GM23338 (cell line): ENCODE results near the gene SMOC2. TPM values are rescaled to one million over a fixed set of nuclear protein-coding genes. Genes with fewer than 3 reads are reported as not detected.

Experiments used
- ATAC-seq: fragments of 200-7000 bp; cut with Tn5 transposase; 3 replicates; pipeline ENCODE4 v1.9.1; 2020
- DNase-seq: peaks from one replicate; pipeline ENCODE4 v3.0.0-alpha.2; 2015; ENCODE audit warnings: low spot score
- H2AFZ ChIP-seq: fragments of 200-600 bp; sonication (generic); 2 replicates; pipeline ENCODE4 v1.8.0; 2016; ENCODE audit warnings: antibody characterized with exemption, mild to moderate bottlenecking, moderate library complexity
- H3F3A ChIP-seq: fragments of 200-600 bp; sonication (generic); replicated peaks from 2 replicates; pipeline ENCODE4 v1.8.0; 2017; ENCODE audit warnings: antibody characterized with exemption, mixed run types, low read depth
- H3K27ac ChIP-seq: fragments of 200-600 bp; sonication (generic); 2 replicates; pipeline ENCODE4 v1.6.1; 2016; ENCODE audit warnings: low read depth
- H3K27me3 ChIP-seq: fragments of 200-600 bp; sonication (generic); 2 replicates; pipeline ENCODE4 v1.8.0; 2016; ENCODE audit warnings: mild to moderate bottlenecking, mixed run types, moderate library complexity; ENCODE audit not compliant: insufficient read depth
- H3K36me3 ChIP-seq: fragments of 200-600 bp; sonication (generic); 2 replicates; pipeline ENCODE4 v1.8.0; 2016; ENCODE audit warnings: mild to moderate bottlenecking; ENCODE audit not compliant: insufficient read depth
- H3K4me1 ChIP-seq: fragments of 200-600 bp; sonication (generic); 2 replicates; pipeline ENCODE4 v1.8.0; 2016; ENCODE audit warnings: mild to moderate bottlenecking, moderate library complexity; ENCODE audit not compliant: insufficient read depth
- H3K4me2 ChIP-seq: fragments of 200-600 bp; sonication (generic); 2 replicates; pipeline ENCODE4 v1.7.1; 2017; ENCODE audit warnings: mixed run types
- H3K4me3 ChIP-seq: fragments of 200-600 bp; sonication (generic); 2 replicates; pipeline ENCODE4 v1.6.1; 2016; ENCODE audit warnings: mixed run types
- H3K79me2 ChIP-seq: fragments of 200-600 bp; sonication (generic); replicated peaks from 2 replicates; pipeline ENCODE4 v1.8.0; 2017; ENCODE audit warnings: mild to moderate bottlenecking; ENCODE audit not compliant: insufficient read depth
- H3K9me2 ChIP-seq: fragments of 200-600 bp; sonication (generic); 2 replicates; pipeline ENCODE4 v1.8.0; 2017; ENCODE audit not compliant: insufficient read depth
- H4K20me1 ChIP-seq: fragments of 200-600 bp; sonication (generic); replicated peaks from 2 replicates; pipeline ENCODE4 v1.8.0; 2017; ENCODE audit warnings: mild to moderate bottlenecking; ENCODE audit not compliant: insufficient read depth
- H3K27ac Mint-ChIP-seq: 2 replicates; pipeline ENCODE4 v1.8.0; 2020; ENCODE audit warnings: inconsistent platforms, mild to moderate bottlenecking, moderate library complexity, mixed read lengths
- H3K27me3 Mint-ChIP-seq: 3 replicates; pipeline ENCODE4 v1.8.0; 2022; ENCODE audit warnings: low read depth, mild to moderate bottlenecking, moderate library complexity, mixed read lengths, inconsistent platforms; ENCODE audit not compliant: insufficient read depth, poor library complexity
- H3K36me3 Mint-ChIP-seq: 3 replicates; pipeline ENCODE4 v1.8.0; 2021; ENCODE audit warnings: low read depth, mild to moderate bottlenecking, inconsistent platforms, moderate library complexity, mixed read lengths
- H3K4me1 Mint-ChIP-seq: 3 replicates; pipeline ENCODE4 v1.8.0; 2020; ENCODE audit warnings: mild to moderate bottlenecking, inconsistent platforms, mixed read lengths
- H3K4me3 Mint-ChIP-seq: 3 replicates; pipeline ENCODE4 v1.8.0; 2021; ENCODE audit warnings: moderate library complexity, mild to moderate bottlenecking, inconsistent platforms, mixed read lengths
- H3K9me3 Mint-ChIP-seq: 3 replicates; pipeline ENCODE4 v1.8.0; 2020; ENCODE audit warnings: moderate library complexity, mild to moderate bottlenecking, inconsistent platforms, mixed read lengths
- CREB1 ChIP-seq: fragments of 250-450 bp; sonication (Bioruptor Pico); IDR thresholded peaks from 2 replicates; pipeline ENCODE4 v1.5.0; 2020; ENCODE audit warnings: low read depth, mild to moderate bottlenecking, moderate library complexity
- CTCF ChIP-seq, 2 experiments: fragments of 200-600 bp in 1 of 2; sonication (generic) in 1 of 2; conservative IDR thresholded peaks; 2 replicates each; pipeline versions ENCODE4 v1.5.1 to v1.6.1; 2016 to 2017; ENCODE audit warnings: antibody characterized with exemption in 2 of 2, low read depth in 2 of 2, mild to moderate bottlenecking in 2 of 2, moderate library complexity in 1 of 2
- ETS1 ChIP-seq: IDR thresholded peaks from 2 replicates; pipeline ENCODE4 v1.6.1; 2016; ENCODE audit warnings: antibody characterized with exemption
- EZH2 ChIP-seq: fragments of 200-600 bp; sonication (generic); IDR thresholded peaks from one replicate; pipeline ENCODE4 v1.8.0; 2017; ENCODE audit warnings: antibody characterized with exemption, mild to moderate bottlenecking, low read depth; ENCODE audit not compliant: unreplicated experiment
- EZH2phosphoT487 ChIP-seq: fragments of 200-600 bp; sonication (generic); IDR thresholded peaks from one replicate; pipeline ENCODE4 v1.8.1; 2018; ENCODE audit warnings: antibody characterized with exemption; ENCODE audit not compliant: unreplicated experiment
- JUNB ChIP-seq: IDR thresholded peaks from one replicate; pipeline ENCODE4 v1.6.1; 2016; ENCODE audit warnings: antibody characterized with exemption; ENCODE audit not compliant: unreplicated experiment
- NANOG ChIP-seq: IDR thresholded peaks from 2 replicates; pipeline ENCODE4 v1.6.1; 2016; ENCODE audit warnings: antibody characterized with exemption, borderline replicate concordance
- POLR2AphosphoS5 ChIP-seq: IDR thresholded peaks from 2 replicates; pipeline ENCODE4 v1.6.1; 2016; ENCODE audit warnings: antibody characterized with exemption, low read depth
- REST ChIP-seq: IDR thresholded peaks from one replicate; pipeline ENCODE4 v1.6.1; 2018; ENCODE audit warnings: antibody characterized with exemption; ENCODE audit not compliant: unreplicated experiment
- STAT1 ChIP-seq: IDR thresholded peaks from one replicate; pipeline ENCODE4 v1.6.1; 2016; ENCODE audit warnings: antibody characterized with exemption; ENCODE audit not compliant: unreplicated experiment
- ZNF114 ChIP-seq: fragments of 250-450 bp; sonication (Bioruptor Pico); IDR thresholded peaks from 2 replicates; pipeline ENCODE4 v1.5.0; 2020; ENCODE audit warnings: mild to moderate bottlenecking, moderate library complexity
- ZNF331 ChIP-seq: fragments of 250-450 bp; sonication (Bioruptor Pico); IDR thresholded peaks from 2 replicates; pipeline ENCODE4 v1.5.0; 2020; ENCODE audit warnings: low read depth, mild to moderate bottlenecking, moderate library complexity
- ZNF462 ChIP-seq: fragments of 250-450 bp; sonication (Bioruptor Pico); IDR thresholded peaks from 2 replicates; pipeline ENCODE4 v1.5.0; 2020; ENCODE audit warnings: mild to moderate bottlenecking, moderate library complexity
- polyA plus RNA-seq: library from polyadenylated mRNA; unstranded; fragments of >200 nt; fragmentation: Nextera tagmentation; extraction: Ambion mirVana; gene quantifications from 2 replicates; pipeline ENCODE4 v1.2.1, GENCODE V29; 2016
- total RNA-seq: library from RNA; depleted of rRNA; stranded (reverse); fragments of >200 nt; shearing (Covaris generic); gene quantifications from 2 replicates; pipeline ENCODE4 v1.2.3, GENCODE V29; 2014

SMOC2 gene
- total and polyA plus RNA-seq, 2 experiments from 2014 or later: 4.3 to 6.5 TPM

- H3F3A ChIP-seq: no peaks in the 10 kb centered on the region
- H3K9me2 ChIP-seq: no peaks in the 10 kb centered on the region
- H3K27me3 ChIP-seq: no peaks in the 10 kb centered on the region
- H4K20me1 ChIP-seq: no peaks in the 10 kb centered on the region
- ATAC-seq (no peak), DNase-seq (no peak)
- Mint-ChIP-seq H3K27me3 (no peaks in the 10 kb centered on the region), H3K4me1 (peaks cover 12% of the 10 kb centered on the region), H3K9me3 (peaks cover 20% of the 10 kb centered on the region), H3K36me3 (peaks cover 24% of the 10 kb centered on the region), H3K27ac (no peak overlapping the region), H3K4me3 (no peak overlapping the region)
- H3K36me3 ChIP-seq: no peaks in the 10 kb centered on the region
- no peak overlapping the region for H3K4me3 ChIP-seq
- H3K27ac ChIP-seq: no peak overlapping the region
- no peak overlapping the region for H2AFZ ChIP-seq
- H3K79me2 ChIP-seq: no peaks in the 10 kb centered on the region
- TF ChIP-seq ZNF114 (CRISPR knock-in tag) (no peak), ZNF331 (CRISPR knock-in tag) (no peak), REST (no peak), ZNF462 (no peak), EZH2phosphoT487 (no peak), CTCF (conservative IDR thresholded peaks at IDR 0.05; ENCODE audit: low read depth in 2 of 2) (no peak), STAT1 (no peak), POLR2AphosphoS5 (no peak), JUNB (no peak), CREB1 (CRISPR knock-in tag) (no peak), NANOG (no peak), ETS1 (no peak), EZH2 (no peak)
- H3K4me1 ChIP-seq: peaks cover 11% of the 10 kb centered on the region
- no peak overlapping the region for H3K4me2 ChIP-seq
Measured at GRCh38 chr6:168660400-168660945, 219.5 kb downstream of the SMOC2 start.
